Neural cell (in vitro differentiated cells): ENCODE results near the gene CLNK. TPM values are rescaled to one million over a fixed set of nuclear protein-coding genes. Genes with fewer than 3 reads are reported as not detected.

Experiments used
- H2AFZ ChIP-seq: fragments of 200-600, 300-800 bp; sonication (generic), shearing (Covaris generic); 2 replicates; pipeline ENCODE4 v1.6.0; 2014; ENCODE audit warnings: low read depth, mild to moderate bottlenecking, antibody characterized with exemption, low read length, moderate library complexity
- H3F3A ChIP-seq: fragments of 200-600 bp; shearing (Covaris generic); 2 replicates; pipeline ENCODE4 v1.6.1; 2016; ENCODE audit warnings: mild to moderate bottlenecking, moderate library complexity, mixed read lengths, antibody characterized with exemption, low read length; ENCODE audit not compliant: insufficient read depth, poor library complexity, severe bottlenecking
- H3K27ac ChIP-seq: fragments of 200-600, 300-800 bp; sonication (generic), shearing (Covaris generic); 2 replicates; pipeline ENCODE4 v1.5.1; 2014; ENCODE audit warnings: mild to moderate bottlenecking, low read length, moderate library complexity
- H3K27me3 ChIP-seq: fragments of 300-800, 200-600 bp; sonication (generic), shearing (Covaris generic); 2 replicates; pipeline ENCODE4 v1.6.0; 2014; ENCODE audit warnings: mild to moderate bottlenecking, low read depth, low read length, moderate library complexity; ENCODE audit not compliant: insufficient read depth
- H3K36me3 ChIP-seq: fragments of 300-800, 200-600 bp; sonication (generic), shearing (Covaris generic); 2 replicates; pipeline ENCODE4 v1.5.1; 2014; ENCODE audit warnings: mild to moderate bottlenecking, antibody characterized with exemption, low read length, moderate library complexity; ENCODE audit not compliant: insufficient read depth
- H3K4me2 ChIP-seq: fragments of 300-800, 200-600 bp; sonication (generic), shearing (Covaris generic); 2 replicates; pipeline ENCODE4 v1.6.0; 2014; ENCODE audit warnings: mild to moderate bottlenecking, low read length
- H3K4me3 ChIP-seq: fragments of 300-800, 200-600 bp; sonication (generic), shearing (Covaris generic); 2 replicates; pipeline ENCODE4 v1.5.1; 2014; ENCODE audit warnings: mild to moderate bottlenecking, low read length, moderate library complexity
- H3K79me2 ChIP-seq: fragments of 200-600 bp; shearing (Covaris generic); replicated peaks from 2 replicates; pipeline ENCODE4 v1.6.0; 2014; ENCODE audit warnings: mild to moderate bottlenecking, low read length, moderate library complexity; ENCODE audit not compliant: insufficient read depth
- H3K9ac ChIP-seq: fragments of 300-800, 200-600 bp; sonication (generic), shearing (Covaris generic); 2 replicates; pipeline ENCODE4 v1.6.1; 2016; ENCODE audit warnings: mild to moderate bottlenecking, low read length, mixed read lengths
- H3K9me2 ChIP-seq: fragments of 200-600 bp; shearing (Covaris generic); 2 replicates; pipeline ENCODE4 v1.6.1; 2016; ENCODE audit warnings: mild to moderate bottlenecking, low read length, mixed read lengths; ENCODE audit not compliant: insufficient read depth
- H3K9me3 ChIP-seq: fragments of 200-600, 300-800 bp; sonication (generic), shearing (Covaris generic); 2 replicates; pipeline ENCODE4 v1.6.1; 2016; ENCODE audit warnings: mild to moderate bottlenecking, mixed run types, low read length, moderate library complexity, mixed read lengths
- H4K20me1 ChIP-seq: fragments of 200-600 bp; shearing (Covaris generic); 2 replicates; pipeline ENCODE4 v1.6.1; 2016; ENCODE audit warnings: mild to moderate bottlenecking, mixed run types; ENCODE audit not compliant: insufficient read depth
- CTCF ChIP-seq: fragments of 450-650 bp; IDR thresholded peaks from 2 replicates; pipeline ENCODE4 v1.5.1; 2014; ENCODE audit warnings: antibody characterized with exemption, mild to moderate bottlenecking, moderate library complexity; ENCODE audit not compliant: poor library complexity, severe bottlenecking
- EP300 ChIP-seq: fragments of 450-650 bp; conservative IDR thresholded peaks from 2 replicates; pipeline ENCODE4 v1.6.1; 2014; ENCODE audit warnings: antibody characterized with exemption, mild to moderate bottlenecking, moderate library complexity; ENCODE audit not compliant: poor library complexity, severe bottlenecking
- EZH2 ChIP-seq: fragments of 200-600, 300-800 bp; shearing (Covaris generic), sonication (generic); IDR thresholded peaks from 2 replicates; pipeline ENCODE4 v1.6.1; 2014; ENCODE audit warnings: antibody characterized with exemption, low read length, borderline replicate concordance, mild to moderate bottlenecking; ENCODE audit not compliant: insufficient read depth, poor library complexity, severe bottlenecking
- MXI1 ChIP-seq: fragments of 450-650 bp; conservative IDR thresholded peaks from 2 replicates; pipeline ENCODE4 v1.6.1; 2014; ENCODE audit warnings: antibody characterized with exemption, mild to moderate bottlenecking; ENCODE audit not compliant: poor library complexity, severe bottlenecking
- POLR2AphosphoS5 ChIP-seq: IDR thresholded peaks from 2 replicates; pipeline ENCODE4 v1.6.1; 2012
- RAD21 ChIP-seq: fragments of 450-650 bp; conservative IDR thresholded peaks from 2 replicates; pipeline ENCODE4 v1.6.1; 2014; ENCODE audit warnings: antibody characterized with exemption, mild to moderate bottlenecking, moderate library complexity
- REST ChIP-seq: IDR thresholded peaks from 2 replicates; pipeline ENCODE4 v1.6.1; 2012; ENCODE audit warnings: borderline replicate concordance
- SMC3 ChIP-seq: fragments of 450-650 bp; conservative IDR thresholded peaks from 2 replicates; pipeline ENCODE4 v1.6.1; 2014; ENCODE audit warnings: antibody characterized with exemption, mild to moderate bottlenecking, moderate library complexity; ENCODE audit not compliant: poor library complexity
- TAF1 ChIP-seq: IDR thresholded peaks from 2 replicates; pipeline ENCODE4 v1.6.1; 2012; ENCODE audit warnings: low read depth
- polyA plus RNA-seq: library from polyadenylated mRNA; depleted of rRNA; stranded (reverse); fragments of >200 nt; gene quantifications from 2 replicates; pipeline ENCODE4 v1.2.3, GENCODE V29; 2014

The CLNK gene
- polyA plus RNA-seq, 1 donor from 2014 or later: not detected

- H3F3A ChIP-seq: no peaks in the 10 kb centered on the region
- no peaks in the 10 kb centered on the region for H3K27me3 ChIP-seq
- no peak for TF ChIP-seq EZH2
- TF ChIP-seq POLR2AphosphoS5: no peak
- TF ChIP-seq MXI1: no peak
- TF ChIP-seq EP300: no peak
- TF ChIP-seq TAF1: no peak
- TF ChIP-seq CTCF: no peak
- TF ChIP-seq SMC3: no peak
- no peak for TF ChIP-seq REST
- TF ChIP-seq RAD21: no peak
- H3K4me2 ChIP-seq: no peak overlapping the region
- H2AFZ ChIP-seq: no peak overlapping the region
- no peaks in the 10 kb centered on the region for H3K9me3 ChIP-seq
- H3K9me2 ChIP-seq: no peaks in the 10 kb centered on the region
- H3K4me3 ChIP-seq: no peak overlapping the region
- no peaks in the 10 kb centered on the region for H3K79me2 ChIP-seq
- H4K20me1 ChIP-seq: no peaks in the 10 kb centered on the region
- H3K9ac ChIP-seq: no peak overlapping the region
- H3K36me3 ChIP-seq: no peaks in the 10 kb centered on the region
- H3K27ac ChIP-seq: no peak overlapping the region
Observed at GRCh38 chr4:10643600-10644425, 40.8 kb downstream of the CLNK start.

DNA sequence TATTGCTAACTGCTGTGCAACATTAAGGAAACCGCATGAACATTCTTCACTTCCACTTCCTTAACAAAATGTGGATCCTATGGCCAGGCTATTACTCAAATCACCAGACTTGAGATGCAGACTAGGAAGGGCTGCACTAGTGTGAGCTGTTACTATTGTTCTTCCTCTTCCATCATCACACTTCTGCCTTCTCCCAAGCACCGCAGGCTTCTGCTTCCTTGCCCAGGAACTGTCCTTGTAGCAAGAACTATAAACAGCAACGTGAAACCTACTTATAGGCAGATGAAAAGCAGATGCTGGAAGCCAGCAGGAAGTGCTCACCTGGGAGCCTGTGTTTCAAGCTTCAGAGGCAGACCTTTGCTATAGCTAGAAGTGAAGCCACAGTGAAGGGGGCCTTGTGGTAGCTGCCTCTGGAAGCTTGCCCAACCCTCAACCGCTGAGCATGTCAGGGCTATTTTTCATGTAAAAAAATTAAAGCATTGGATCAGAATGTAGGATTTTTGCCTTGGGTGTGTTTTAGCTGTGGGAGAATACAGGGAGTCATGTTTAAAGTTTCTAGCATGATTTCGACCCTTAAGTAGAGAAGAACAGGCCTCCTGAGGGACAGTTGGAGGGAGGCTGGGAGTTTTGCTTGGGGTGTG is 43.9 kb downstream of the CLNK start:
- no peak for TF ChIP-seq CTCF
- TF ChIP-seq TAF1: no peak
- no peak for TF ChIP-seq EZH2
- no peak for TF ChIP-seq EP300
- TF ChIP-seq SMC3: no peak
- TF ChIP-seq POLR2AphosphoS5: no peak
- TF ChIP-seq REST: no peak
- no peak for TF ChIP-seq MXI1
- TF ChIP-seq RAD21: no peak
- no peaks in the 10 kb centered on the region for H3K27me3 ChIP-seq
- H3K36me3 ChIP-seq: no peaks in the 10 kb centered on the region
- H4K20me1 ChIP-seq: no peaks in the 10 kb centered on the region
- no peak overlapping the region for H3K4me3 ChIP-seq
- H3K9me2 ChIP-seq: no peaks in the 10 kb centered on the region
- no peak overlapping the region for H3K27ac ChIP-seq
- H3K9ac ChIP-seq: no peak overlapping the region
- H2AFZ ChIP-seq: no peak overlapping the region
- H3K4me2 ChIP-seq: no peak overlapping the region
- H3K79me2 ChIP-seq: no peaks in the 10 kb centered on the region
- H3F3A ChIP-seq: no peaks in the 10 kb centered on the region
- H3K9me3 ChIP-seq: no peaks in the 10 kb centered on the region
